Right atrium auricular region (tissue), 2 donors: ENCODE data around the gene VASH2. TPM values are rescaled to one million over a fixed set of nuclear protein-coding genes. Genes with fewer than 3 reads are reported as not detected.
"Not testable (repeated sequence)": the region's sequence is repeated elsewhere in the genome, so short reads cannot be mapped to it uniquely, and the experiment has no call there.

Experiments used
- DNase-seq: peaks from one replicate; pipeline ENCODE4 v3.0.0-alpha.2; 2019; ENCODE audit warnings: low spot score
- H3K27ac ChIP-seq, 2 donors: fragments of 200-600 bp; sonication (generic); 1 replicate in 1 of 2; 2 replicates in 1 of 2; pipeline ENCODE4 v1.5.1; 2016 to 2019
- H3K27me3 ChIP-seq, 2 donors: fragments of 200-600 bp; sonication (generic); one replicate each; pipeline versions ENCODE4 v1.5.1 to v1.6.0; 2017 to 2019
- H3K36me3 ChIP-seq: fragments of 200-600 bp; sonication (generic); one replicate; pipeline ENCODE4 v1.5.1; 2016
- H3K4me1 ChIP-seq, 2 donors: fragments of 200-600 bp; sonication (generic); one replicate each; pipeline versions ENCODE4 v1.5.1 to v1.6.0; 2017 to 2019
- H3K4me3 ChIP-seq, 2 donors: fragments of 200-600 bp; sonication (generic); 1 replicate in 1 of 2; 2 replicates in 1 of 2; pipeline ENCODE4 v1.5.1; 2017 to 2019; ENCODE audit warnings: mild to moderate bottlenecking in 1 of 2, moderate library complexity in 1 of 2
- H3K9me3 ChIP-seq, 2 donors: fragments of 200-600 bp; sonication (generic); one replicate each; pipeline ENCODE4 v1.5.1; 2019
- total RNA-seq, 2 donors: library from RNA; depleted of rRNA; stranded (reverse); fragments of >200 nt; gene quantifications; one replicate each; pipeline ENCODE4 v1.1.0, GENCODE V29; 2016
- TF ChIP-seq, protein P1 (sequence below), 2 donors: fragments of 200-600 bp; sonication (generic); IDR thresholded peaks; one replicate each; pipeline ENCODE4 v1.5.1; 2019; ENCODE audit warnings: antibody characterized with exemption in 2 of 2

Gene VASH2
- total RNA-seq, 2 donors from 2014 or later = 0.47 to 0.82 TPM

DNA sequence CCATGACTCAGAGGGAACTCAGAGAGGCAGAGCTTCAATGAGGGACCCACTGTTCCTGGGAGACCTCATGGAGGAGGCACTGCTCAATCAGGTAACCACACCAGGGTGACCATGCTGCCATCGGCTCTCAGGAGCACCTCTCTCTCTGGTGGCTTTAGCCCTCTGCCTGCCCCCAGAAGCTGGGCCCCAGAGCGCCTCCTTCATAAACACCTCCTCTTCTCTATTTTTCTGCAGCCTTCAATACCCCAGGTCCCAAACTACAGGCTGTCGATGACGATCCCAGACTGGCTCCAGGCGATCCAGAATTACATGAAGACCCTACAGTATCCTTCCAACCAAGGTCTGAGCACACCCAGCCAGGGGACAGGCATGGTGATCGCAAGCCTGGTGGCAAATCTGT lies 10.6 kb downstream of the VASH2 start:
- no peaks in the 10 kb centered on the region for H3K9me3 ChIP-seq
- TF ChIP-seq, protein P1, sequence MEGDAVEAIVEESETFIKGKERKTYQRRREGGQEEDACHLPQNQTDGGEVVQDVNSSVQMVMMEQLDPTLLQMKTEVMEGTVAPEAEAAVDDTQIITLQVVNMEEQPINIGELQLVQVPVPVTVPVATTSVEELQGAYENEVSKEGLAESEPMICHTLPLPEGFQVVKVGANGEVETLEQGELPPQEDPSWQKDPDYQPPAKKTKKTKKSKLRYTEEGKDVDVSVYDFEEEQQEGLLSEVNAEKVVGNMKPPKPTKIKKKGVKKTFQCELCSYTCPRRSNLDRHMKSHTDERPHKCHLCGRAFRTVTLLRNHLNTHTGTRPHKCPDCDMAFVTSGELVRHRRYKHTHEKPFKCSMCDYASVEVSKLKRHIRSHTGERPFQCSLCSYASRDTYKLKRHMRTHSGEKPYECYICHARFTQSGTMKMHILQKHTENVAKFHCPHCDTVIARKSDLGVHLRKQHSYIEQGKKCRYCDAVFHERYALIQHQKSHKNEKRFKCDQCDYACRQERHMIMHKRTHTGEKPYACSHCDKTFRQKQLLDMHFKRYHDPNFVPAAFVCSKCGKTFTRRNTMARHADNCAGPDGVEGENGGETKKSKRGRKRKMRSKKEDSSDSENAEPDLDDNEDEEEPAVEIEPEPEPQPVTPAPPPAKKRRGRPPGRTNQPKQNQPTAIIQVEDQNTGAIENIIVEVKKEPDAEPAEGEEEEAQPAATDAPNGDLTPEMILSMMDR (IDR thresholded peaks at IDR 0.05) = no peak
- H3K27ac ChIP-seq = no peak overlapping the region
- H3K4me3 ChIP-seq = no peak overlapping the region
- DNase-seq = no peak
- H3K36me3 ChIP-seq = no peaks in the 10 kb centered on the region
- H3K4me1 ChIP-seq = no peaks in the 10 kb centered on the region
- no peaks in the 10 kb centered on the region for H3K27me3 ChIP-seq

- DNase-seq = no peak
- TF ChIP-seq, protein P1 (IDR thresholded peaks at IDR 0.05) = no peak
- no peaks in the 10 kb centered on the region for H3K9me3 ChIP-seq
- H3K36me3 ChIP-seq = no peaks in the 10 kb centered on the region
- H3K4me1 ChIP-seq = no peaks in the 10 kb centered on the region
- H3K27me3 ChIP-seq = no peaks in the 10 kb centered on the region
- no peak overlapping the region for H3K4me3 ChIP-seq
- H3K27ac ChIP-seq = no peak overlapping the region
These were observed 12.2 kb downstream of the VASH2 start for GRCh38 chr1:212962509-212962908.

- Histone ChIP-seq H3K9me3 (no peaks in the 10 kb centered on the region), H3K4me1 (no peaks in the 10 kb centered on the region), H3K4me3 (no peak overlapping the region), H3K27me3 (no peaks in the 10 kb centered on the region), H3K27ac (no peak overlapping the region), H3K36me3 (no peaks in the 10 kb centered on the region)
- TF ChIP-seq, protein P1 (IDR thresholded peaks at IDR 0.05) = no peak
- DNase-seq = no peak
These were observed 13.8 kb downstream of the VASH2 start for GRCh38 chr1:212964102-212964501.

GRCh38 chr1:212964993-212965392 lies 14.7 kb downstream of the VASH2 start:
- H3K4me1 ChIP-seq, H3K9me3 ChIP-seq, H3K27ac ChIP-seq, H3K36me3 ChIP-seq, DNase-seq, H3K4me3 ChIP-seq, H3K27me3 ChIP-seq: not testable (repeated sequence)

DNA sequence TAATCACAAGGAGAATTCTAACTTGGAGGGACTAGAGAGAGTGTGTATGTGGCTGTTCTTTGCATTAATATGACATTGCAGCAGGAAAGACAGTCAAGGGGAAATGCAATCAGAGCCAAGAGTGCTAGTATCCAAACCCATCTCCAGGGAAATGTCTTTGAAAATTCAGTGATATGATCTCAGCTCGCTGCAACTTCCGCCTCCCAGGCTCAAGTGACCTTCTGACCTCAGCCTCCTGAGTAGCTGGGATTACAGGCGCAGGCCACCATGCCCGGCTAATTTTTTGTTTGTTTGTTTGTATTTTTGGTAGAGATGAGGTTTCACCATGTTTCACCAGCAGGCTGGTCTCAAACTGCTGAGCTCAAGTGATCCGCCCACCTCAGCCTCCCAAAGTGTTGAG lies 16.3 kb downstream of the VASH2 start:
- TF ChIP-seq, protein P1 (IDR thresholded peaks at IDR 0.05) = no peak
- no peaks in the 10 kb centered on the region for H3K27me3 ChIP-seq
- H3K4me3 ChIP-seq = no peak overlapping the region

GRCh38 chr1:212967801-212968200 lies 17.5 kb downstream of the VASH2 start:
- no peaks in the 10 kb centered on the region for H3K4me1 ChIP-seq
- H3K4me3 ChIP-seq = no peak overlapping the region
- no peak for DNase-seq
- no peaks in the 10 kb centered on the region for H3K9me3 ChIP-seq
- no peaks in the 10 kb centered on the region for H3K27me3 ChIP-seq
- H3K36me3 ChIP-seq = no peaks in the 10 kb centered on the region
- H3K27ac ChIP-seq = no peak overlapping the region
- TF ChIP-seq, protein P1 (IDR thresholded peaks at IDR 0.05) = peak in 1 of 2 donors; percentile 33

More for the DNA sequence above, 16.3 kb downstream of the VASH2 start:
- Histone ChIP-seq H3K4me1 (no peaks in the 10 kb centered on the region), H3K9me3 (no peaks in the 10 kb centered on the region), H3K36me3 (no peaks in the 10 kb centered on the region), H3K27ac (no peak overlapping the region)
- no peak for DNase-seq
